ENCODE data around the gene DKC1. TPM values are rescaled to one million over a fixed set of nuclear protein-coding genes. Genes with fewer than 3 reads are reported as not detected.

DKC1 gene
- total RNA-seq, 3 donors from 2014 or later (not counting 1 experiment from before 2014, with no cell fraction given) = 41.8 to 54.3 (median 53.9) TPM

DNA sequence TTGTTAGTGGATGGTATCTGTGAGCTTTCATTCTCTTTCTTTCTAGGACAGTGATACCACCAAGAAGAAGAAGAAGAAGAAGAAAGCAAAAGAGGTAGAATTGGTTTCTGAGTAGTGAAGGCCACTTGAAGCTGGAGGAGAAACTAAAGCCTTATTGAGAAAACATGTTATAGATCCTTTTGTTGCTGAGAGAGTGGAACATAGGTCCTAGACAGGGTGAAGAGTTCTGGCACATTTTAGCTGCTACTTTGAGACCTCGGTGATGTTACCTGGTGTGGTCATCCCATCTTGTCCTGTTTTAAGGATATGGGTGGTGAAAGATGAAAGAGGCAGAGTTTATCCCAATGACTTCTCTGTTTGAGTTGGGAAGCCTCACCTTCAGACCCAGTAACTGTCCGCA, 14.1 kb downstream of the DKC1 start:
- no peaks in the 10 kb centered on the region for H3K4me1 ChIP-seq (ENCODE audit: control insufficient read depth, insufficient read depth, low read length)
- TF ChIP-seq, protein P1, sequence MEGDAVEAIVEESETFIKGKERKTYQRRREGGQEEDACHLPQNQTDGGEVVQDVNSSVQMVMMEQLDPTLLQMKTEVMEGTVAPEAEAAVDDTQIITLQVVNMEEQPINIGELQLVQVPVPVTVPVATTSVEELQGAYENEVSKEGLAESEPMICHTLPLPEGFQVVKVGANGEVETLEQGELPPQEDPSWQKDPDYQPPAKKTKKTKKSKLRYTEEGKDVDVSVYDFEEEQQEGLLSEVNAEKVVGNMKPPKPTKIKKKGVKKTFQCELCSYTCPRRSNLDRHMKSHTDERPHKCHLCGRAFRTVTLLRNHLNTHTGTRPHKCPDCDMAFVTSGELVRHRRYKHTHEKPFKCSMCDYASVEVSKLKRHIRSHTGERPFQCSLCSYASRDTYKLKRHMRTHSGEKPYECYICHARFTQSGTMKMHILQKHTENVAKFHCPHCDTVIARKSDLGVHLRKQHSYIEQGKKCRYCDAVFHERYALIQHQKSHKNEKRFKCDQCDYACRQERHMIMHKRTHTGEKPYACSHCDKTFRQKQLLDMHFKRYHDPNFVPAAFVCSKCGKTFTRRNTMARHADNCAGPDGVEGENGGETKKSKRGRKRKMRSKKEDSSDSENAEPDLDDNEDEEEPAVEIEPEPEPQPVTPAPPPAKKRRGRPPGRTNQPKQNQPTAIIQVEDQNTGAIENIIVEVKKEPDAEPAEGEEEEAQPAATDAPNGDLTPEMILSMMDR (IDR thresholded peaks at IDR 0.05) = no peak
- H3K36me3 ChIP-seq (ENCODE audit: control insufficient read depth, insufficient read depth, low read length) = peaks cover 32% of the 10 kb centered on the region
- no peaks in the 10 kb centered on the region for H3K9me3 ChIP-seq (ENCODE audit: control insufficient read depth, insufficient read depth, low read length)
- Mint-ChIP-seq H3K36me3 (peaks cover 8% of the 10 kb centered on the region), H3K9me3 (no peaks in the 10 kb centered on the region), H3K4me3 (no peak overlapping the region), H3K27ac (no peak overlapping the region), H3K27me3 (ENCODE audit: low read depth in 2 of 2) (no peaks in the 10 kb centered on the region), H3K4me1 (peaks cover 0 to 4% of the 10 kb centered on the region in 2 donors)
- no peak overlapping the region for H3K4me3 ChIP-seq (ENCODE audit: low read length)
- WGBS (ENCODE audit: insufficient coverage) = 94% methylated on average over 2 of the region's 2 CpGs
- no peak for ATAC-seq
- intact Hi-C loops (cut with micrococcal nuclease) = no loop called here
- no peak for DNase-seq
- H3K27ac ChIP-seq (ENCODE audit: low read length) = no peak overlapping the region
- no peaks in the 10 kb centered on the region for H3K27me3 ChIP-seq (ENCODE audit: control insufficient read depth, insufficient read depth, low read length)

DNA sequence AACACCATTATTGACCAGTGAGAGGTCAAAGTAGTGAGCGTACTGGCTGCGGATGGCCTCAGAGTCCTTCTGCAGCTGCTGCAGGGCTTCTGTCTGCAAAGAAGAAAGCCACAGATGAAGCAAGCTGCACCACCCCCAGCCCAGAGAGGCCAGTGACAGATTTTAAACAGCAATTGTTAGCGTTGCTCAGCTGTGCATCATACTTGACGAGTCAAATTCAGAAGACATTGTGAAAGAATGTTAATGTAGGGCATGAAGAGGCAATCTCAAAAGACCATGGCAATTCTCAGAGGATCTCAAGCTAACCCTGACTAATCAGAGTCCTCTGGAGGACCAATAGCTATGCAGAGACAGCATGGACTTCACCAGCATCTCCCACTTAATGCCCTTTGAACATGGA, 16.6 kb downstream of the DKC1 start:
- H3K36me3 ChIP-seq (ENCODE audit: control insufficient read depth, insufficient read depth, low read length) = peaks cover 22% of the 10 kb centered on the region
- WGBS (ENCODE audit: insufficient coverage) = 72% methylated on average over 3 of the region's 4 CpGs

DNA sequence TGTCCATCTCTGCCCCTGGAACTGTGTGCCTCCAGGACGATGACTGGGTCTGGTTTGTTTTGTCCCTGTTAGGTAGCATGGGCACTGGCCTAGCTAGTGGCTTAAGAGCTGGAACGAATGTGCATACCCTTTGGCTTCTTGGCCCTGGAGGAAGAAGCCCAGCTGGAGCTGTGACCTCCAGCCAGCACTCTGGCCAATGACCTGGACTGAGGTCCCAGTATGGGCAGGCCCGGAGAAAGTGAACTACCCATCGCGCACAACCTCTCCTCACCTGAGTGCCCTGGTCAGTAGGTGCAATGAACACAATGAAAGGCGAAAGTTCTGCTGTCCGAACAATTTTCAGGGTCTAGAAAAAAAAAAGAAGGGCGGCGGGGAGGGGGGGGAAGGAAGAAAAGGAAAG, 18.3 kb downstream of the DKC1 start:
- H3K36me3 Mint-ChIP-seq = no peaks in the 10 kb centered on the region
- no peaks in the 10 kb centered on the region for H3K27me3 Mint-ChIP-seq (ENCODE audit: low read depth in 2 of 2)
- intact Hi-C loops (cut with micrococcal nuclease) = no loop called here
- H3K27me3 ChIP-seq (ENCODE audit: control insufficient read depth, insufficient read depth, low read length) = no peaks in the 10 kb centered on the region
- no peak overlapping the region for H3K4me3 ChIP-seq (ENCODE audit: low read length)
- H3K9me3 ChIP-seq (ENCODE audit: control insufficient read depth, insufficient read depth, low read length) = no peaks in the 10 kb centered on the region
- H3K9me3 Mint-ChIP-seq = no peaks in the 10 kb centered on the region
- H3K4me1 ChIP-seq (ENCODE audit: control insufficient read depth, insufficient read depth, low read length) = no peaks in the 10 kb centered on the region
- H3K36me3 ChIP-seq (ENCODE audit: control insufficient read depth, insufficient read depth, low read length) = peaks cover 6% of the 10 kb centered on the region
- H3K27ac Mint-ChIP-seq = no peak overlapping the region
- H3K4me1 Mint-ChIP-seq = peaks cover 0 to 12% of the 10 kb centered on the region in 2 donors
- no peak for DNase-seq
- ATAC-seq = no peak
- TF ChIP-seq, protein P1 (IDR thresholded peaks at IDR 0.05) = no peak
- H3K27ac ChIP-seq (ENCODE audit: low read length) = no peak overlapping the region
- 95% methylated on average over 3 of the region's 9 CpGs for WGBS (ENCODE audit: insufficient coverage)
- no peak overlapping the region for H3K4me3 Mint-ChIP-seq

More for the DNA sequence above, 16.6 kb downstream of the DKC1 start:
- Histone ChIP-seq H3K4me3 (ENCODE audit: low read length) (no peak overlapping the region), H3K9me3 (ENCODE audit: control insufficient read depth, insufficient read depth, low read length) (no peaks in the 10 kb centered on the region), H3K4me1 (ENCODE audit: control insufficient read depth, insufficient read depth, low read length) (no peaks in the 10 kb centered on the region), H3K27ac (ENCODE audit: low read length) (no peak overlapping the region), H3K27me3 (ENCODE audit: control insufficient read depth, insufficient read depth, low read length) (no peaks in the 10 kb centered on the region)
- Mint-ChIP-seq H3K4me1 (peaks cover 0 to 14% of the 10 kb centered on the region in 2 donors), H3K27ac (no peak overlapping the region), H3K9me3 (no peaks in the 10 kb centered on the region), H3K4me3 (no peak overlapping the region), H3K27me3 (ENCODE audit: low read depth in 2 of 2) (no peaks in the 10 kb centered on the region), H3K36me3 (peaks cover 4% of the 10 kb centered on the region)
- TF ChIP-seq, protein P1 (IDR thresholded peaks at IDR 0.05) = no peak
- ATAC-seq (no peak), DNase-seq (no peak)
- intact Hi-C loops (cut with micrococcal nuclease) = no loop called here

Data from natural killer cell (primary cell).